BE2C (cell line): ENCODE results near the gene BTBD10.

ENCODE experiments used
- DNase-seq: peaks from one replicate; pipeline ENCODE4 v3.0.0-alpha.2; 2020
- H3K27me3 ChIP-seq: fragments of 250-450 bp; sonication (Bioruptor Pico); 2 replicates; pipeline ENCODE4 v1.5.1; 2020; ENCODE audit warnings: mild to moderate bottlenecking
- H3K36me3 ChIP-seq: fragments of 250-450 bp; sonication (Bioruptor Pico); 2 replicates; pipeline ENCODE4 v1.5.1; 2020; ENCODE audit warnings: mild to moderate bottlenecking
- H3K4me1 ChIP-seq: fragments of 250-450 bp; sonication (Bioruptor Pico); 2 replicates; pipeline ENCODE4 v1.5.1; 2020
- H3K4me3 ChIP-seq: 2 replicates; pipeline ENCODE4 v1.5.1; 2011; ENCODE audit warnings: low read depth, low read length
- H3K9me3 ChIP-seq: fragments of 250-450 bp; sonication (Bioruptor Pico); 2 replicates; pipeline ENCODE4 v1.5.1; 2020
- TF ChIP-seq, protein P1 (sequence below): IDR thresholded peaks from 2 replicates; pipeline ENCODE4 v1.5.1; 2012; ENCODE audit warnings: mild to moderate bottlenecking, low read depth, low read length

The BTBD10 gene

GRCh38 chr11:13362596-13363109 lies 100.4 kb downstream of the BTBD10 start:
- Histone ChIP-seq H3K4me1 (no peaks in the 10 kb centered on the region), H3K4me3 (no peak overlapping the region), H3K9me3 (no peaks in the 10 kb centered on the region), H3K36me3 (no peaks in the 10 kb centered on the region), H3K27me3 (no peaks in the 10 kb centered on the region)
- TF ChIP-seq, protein P1, sequence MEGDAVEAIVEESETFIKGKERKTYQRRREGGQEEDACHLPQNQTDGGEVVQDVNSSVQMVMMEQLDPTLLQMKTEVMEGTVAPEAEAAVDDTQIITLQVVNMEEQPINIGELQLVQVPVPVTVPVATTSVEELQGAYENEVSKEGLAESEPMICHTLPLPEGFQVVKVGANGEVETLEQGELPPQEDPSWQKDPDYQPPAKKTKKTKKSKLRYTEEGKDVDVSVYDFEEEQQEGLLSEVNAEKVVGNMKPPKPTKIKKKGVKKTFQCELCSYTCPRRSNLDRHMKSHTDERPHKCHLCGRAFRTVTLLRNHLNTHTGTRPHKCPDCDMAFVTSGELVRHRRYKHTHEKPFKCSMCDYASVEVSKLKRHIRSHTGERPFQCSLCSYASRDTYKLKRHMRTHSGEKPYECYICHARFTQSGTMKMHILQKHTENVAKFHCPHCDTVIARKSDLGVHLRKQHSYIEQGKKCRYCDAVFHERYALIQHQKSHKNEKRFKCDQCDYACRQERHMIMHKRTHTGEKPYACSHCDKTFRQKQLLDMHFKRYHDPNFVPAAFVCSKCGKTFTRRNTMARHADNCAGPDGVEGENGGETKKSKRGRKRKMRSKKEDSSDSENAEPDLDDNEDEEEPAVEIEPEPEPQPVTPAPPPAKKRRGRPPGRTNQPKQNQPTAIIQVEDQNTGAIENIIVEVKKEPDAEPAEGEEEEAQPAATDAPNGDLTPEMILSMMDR: no peak
- DNase-seq: no peak

DNA sequence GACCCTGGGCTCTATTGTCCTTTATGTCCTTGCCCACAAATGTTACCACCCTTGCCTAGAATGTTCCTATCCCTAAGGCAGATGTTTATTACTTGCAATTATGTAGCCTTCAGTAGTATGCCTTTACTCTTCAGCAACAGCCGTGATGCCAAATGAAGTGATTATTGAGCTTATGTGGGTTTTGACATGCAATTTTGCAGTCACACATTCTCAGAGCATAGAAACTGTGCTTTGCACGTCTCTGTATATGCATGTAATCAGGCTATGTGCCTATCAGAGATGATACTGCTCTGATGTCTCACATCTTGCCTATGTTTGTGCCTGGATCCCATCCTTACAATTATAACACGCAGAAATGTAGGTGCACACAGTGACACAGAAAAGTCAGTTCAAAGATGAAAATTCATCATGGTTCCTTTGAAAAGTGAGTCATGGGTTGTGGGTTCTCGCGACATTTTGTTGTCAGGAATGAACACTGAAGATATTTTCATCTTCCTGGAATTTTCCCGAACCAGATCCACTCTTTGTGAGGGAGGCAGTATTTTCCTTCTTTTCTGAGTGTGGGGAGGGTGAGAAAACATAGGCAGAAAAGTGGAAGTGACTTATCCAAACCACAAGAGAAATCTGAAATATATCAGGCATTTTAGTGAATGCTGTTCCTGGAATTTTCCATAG lies 104.3 kb downstream of the BTBD10 start:
- Histone ChIP-seq H3K9me3 (no peaks in the 10 kb centered on the region), H3K4me3 (no peak overlapping the region), H3K36me3 (no peaks in the 10 kb centered on the region), H3K27me3 (no peaks in the 10 kb centered on the region), H3K4me1 (no peaks in the 10 kb centered on the region)
- no peak for DNase-seq
- TF ChIP-seq, protein P1: no peak

DNA sequence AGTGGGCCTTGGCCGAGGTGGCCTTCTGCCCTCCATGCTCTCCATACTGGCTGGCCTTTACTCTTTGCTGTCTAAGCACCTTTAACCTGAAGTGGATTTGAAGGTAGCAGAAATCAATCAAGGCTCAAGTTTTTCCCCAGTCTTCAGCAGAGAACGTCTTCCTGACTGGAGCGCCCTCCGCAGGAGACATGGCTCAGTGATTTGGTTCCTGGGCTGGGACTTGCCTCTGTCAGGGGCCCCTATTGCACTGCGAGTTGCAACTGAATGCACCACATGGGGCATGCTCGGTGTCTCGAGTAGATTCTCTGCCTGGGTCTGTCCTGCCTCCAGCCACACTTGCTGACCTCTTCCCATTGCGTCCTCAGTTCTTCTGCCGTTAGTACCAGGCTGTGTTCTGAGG lies 105.8 kb downstream of the BTBD10 start:
- no peaks in the 10 kb centered on the region for H3K9me3 ChIP-seq
- no peak for DNase-seq
- no peak overlapping the region for H3K4me3 ChIP-seq
- TF ChIP-seq, protein P1: no peak
- H3K36me3 ChIP-seq: no peaks in the 10 kb centered on the region
- H3K4me1 ChIP-seq: no peaks in the 10 kb centered on the region
- H3K27me3 ChIP-seq: no peaks in the 10 kb centered on the region

- Histone ChIP-seq H3K4me3 (no peak overlapping the region), H3K36me3 (no peaks in the 10 kb centered on the region), H3K27me3 (no peaks in the 10 kb centered on the region), H3K4me1 (no peaks in the 10 kb centered on the region), H3K9me3 (no peaks in the 10 kb centered on the region)
- no peak for DNase-seq
- TF ChIP-seq, protein P1: no peak
Measured at GRCh38 chr11:13355191-13355590, 107.8 kb downstream of the BTBD10 start.

DNA sequence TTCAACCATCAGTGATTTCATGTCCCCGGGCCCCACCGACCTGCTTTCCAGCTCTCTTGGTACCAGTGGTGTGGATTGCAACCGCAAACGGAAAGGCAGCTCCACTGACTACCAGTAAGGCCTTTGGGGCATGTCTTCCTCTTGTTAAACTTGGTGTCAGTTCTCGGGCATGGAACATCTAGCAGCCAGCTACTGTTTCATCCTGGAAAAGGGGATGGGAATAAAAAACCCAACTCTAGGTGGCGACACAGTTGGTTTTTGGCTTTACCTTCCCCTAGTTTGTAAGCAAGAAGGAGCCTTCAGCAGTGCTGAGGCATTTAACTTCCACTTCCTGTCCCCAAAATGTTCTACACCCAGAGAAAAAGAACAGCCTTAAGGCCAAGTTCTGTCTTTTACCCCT lies 108.7 kb downstream of the BTBD10 start:
- Histone ChIP-seq H3K27me3 (no peaks in the 10 kb centered on the region), H3K36me3 (no peaks in the 10 kb centered on the region), H3K4me1 (no peaks in the 10 kb centered on the region), H3K4me3 (no peak overlapping the region), H3K9me3 (no peaks in the 10 kb centered on the region)
- TF ChIP-seq, protein P1: peak; percentile 37
- no peak for DNase-seq

GRCh38 chr11:13352711-13353110 lies 110.3 kb downstream of the BTBD10 start:
- no peaks in the 10 kb centered on the region for H3K4me1 ChIP-seq
- DNase-seq: no peak
- no peak overlapping the region for H3K4me3 ChIP-seq
- H3K27me3 ChIP-seq: no peaks in the 10 kb centered on the region
- TF ChIP-seq, protein P1: no peak
- no peaks in the 10 kb centered on the region for H3K9me3 ChIP-seq
- no peaks in the 10 kb centered on the region for H3K36me3 ChIP-seq
